Inflammatory macrophage (primary cell): ENCODE measurements around the gene FGF14.

Source experiments
- DNase-seq, 2 donors: peaks; one replicate each; pipeline ENCODE4 v3.0.0-alpha.2; 2020 to 2022

Gene FGF14

DNA sequence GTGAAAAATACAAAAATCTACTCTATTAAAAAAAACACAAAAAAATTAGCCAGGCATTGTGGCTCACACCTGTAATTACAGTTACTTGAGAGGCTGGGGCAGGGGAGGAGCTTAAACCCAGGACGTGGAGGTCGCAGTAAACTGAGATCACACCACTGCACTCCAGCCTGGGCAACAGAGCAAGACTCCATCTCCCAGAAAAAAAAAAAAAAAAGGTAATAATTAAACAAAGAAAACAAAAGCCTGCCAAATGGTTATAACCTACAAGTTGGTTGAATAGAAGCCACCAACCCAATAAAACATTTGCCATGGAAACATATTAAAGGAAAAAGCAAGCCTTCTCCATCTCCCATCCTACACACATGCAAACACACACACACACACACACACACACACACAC is 694.2 kb downstream of the FGF14 start:
- no peak for DNase-seq

DNA sequence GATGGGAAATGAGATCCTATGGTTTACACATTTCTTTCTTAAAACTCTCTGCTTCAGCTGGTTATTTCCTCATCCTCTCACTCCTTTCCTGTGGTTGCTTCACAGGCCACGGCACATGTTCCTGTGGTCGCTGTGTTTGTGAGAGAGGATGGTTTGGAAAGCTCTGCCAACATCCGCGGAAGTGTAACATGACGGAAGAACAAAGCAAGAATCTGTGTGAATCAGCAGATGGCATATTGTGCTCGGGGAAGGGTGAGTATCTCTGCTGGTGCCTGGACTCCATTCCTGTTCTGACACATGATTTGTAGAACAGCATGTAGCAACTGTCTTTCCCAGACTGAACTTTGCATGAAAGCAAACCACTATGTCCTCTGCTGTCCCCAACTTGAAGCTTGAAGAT is 695.2 kb downstream of the FGF14 start:
- peak; percentile 63 to 65 for DNase-seq

DNA sequence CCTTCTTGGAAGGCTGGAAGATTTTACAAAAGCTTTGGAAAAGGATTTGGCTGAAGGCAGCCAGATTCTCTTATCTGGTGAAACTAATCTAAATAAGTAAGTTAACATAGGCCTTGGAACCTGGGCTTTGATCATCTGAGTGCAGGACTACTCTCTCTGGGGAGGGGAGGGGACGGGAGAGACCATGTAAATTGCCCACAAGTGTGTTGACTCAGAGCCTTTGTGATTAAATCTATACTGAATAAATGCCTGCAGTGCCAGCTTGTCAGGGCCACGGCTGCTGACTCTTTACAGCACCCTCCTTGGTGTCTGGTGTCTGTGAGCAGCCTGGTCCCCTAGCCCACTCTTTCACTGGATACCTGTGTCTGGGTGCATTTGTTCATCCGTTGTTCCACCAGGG is 698.0 kb downstream of the FGF14 start:
- no peak for DNase-seq

DNA sequence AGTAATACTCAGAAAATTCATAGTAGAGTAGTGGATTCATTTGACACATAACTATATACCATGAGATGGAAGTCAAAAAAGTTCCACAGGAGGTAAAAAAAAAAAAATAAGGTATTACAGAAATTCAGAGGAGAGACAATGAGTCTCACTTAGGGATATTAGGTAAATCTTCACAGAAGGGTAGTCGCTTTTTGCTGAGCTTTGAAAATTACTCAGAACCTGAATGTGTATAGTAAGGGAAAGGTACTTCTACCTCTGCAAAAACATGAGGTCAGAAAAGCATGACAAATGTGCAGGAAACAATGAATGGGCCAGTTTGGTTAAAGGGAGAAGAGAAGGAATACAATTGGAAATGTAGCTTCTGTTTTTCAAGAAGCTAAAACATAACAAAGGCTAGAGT is 698.8 kb downstream of the FGF14 start:
- no peak for DNase-seq

DNA sequence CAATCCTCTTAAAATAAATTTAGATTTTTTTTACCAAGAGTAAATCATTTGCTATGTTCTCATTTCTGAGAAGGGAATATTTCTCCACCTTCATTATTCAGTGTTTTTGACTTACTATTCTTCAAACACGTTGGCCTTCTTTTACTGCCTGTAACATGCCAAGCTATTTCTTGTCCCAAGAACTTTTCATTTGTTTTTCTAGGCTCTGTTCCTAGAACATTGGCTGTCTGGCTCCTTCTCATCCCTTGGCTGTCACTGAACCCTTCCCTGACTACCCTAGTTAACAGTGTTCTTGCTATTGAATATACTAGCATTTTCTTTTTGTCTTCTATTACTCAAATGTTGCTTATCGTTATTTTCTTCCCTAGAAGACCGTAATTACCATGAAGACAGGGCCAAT is 701.2 kb downstream of the FGF14 start:
- no peak for DNase-seq

DNA sequence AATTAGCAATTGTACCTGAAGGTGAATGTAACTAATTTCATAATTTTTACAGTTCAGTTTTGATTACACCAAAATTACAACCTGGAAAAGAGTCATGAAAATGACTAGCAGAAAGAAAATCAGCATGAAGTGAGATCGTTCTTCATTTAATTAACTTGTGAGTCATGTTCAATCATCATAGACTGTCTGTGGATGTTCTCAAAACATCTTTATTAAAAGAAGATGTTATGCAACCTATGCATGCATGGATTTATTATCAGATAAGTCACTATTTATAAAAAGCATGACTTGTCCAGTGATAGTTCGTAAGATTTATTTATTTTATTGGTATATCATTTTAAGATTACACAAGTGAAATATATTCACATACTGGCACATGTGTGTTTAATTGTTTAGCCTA is 703.4 kb downstream of the FGF14 start:
- DNase-seq, result no peak

DNA sequence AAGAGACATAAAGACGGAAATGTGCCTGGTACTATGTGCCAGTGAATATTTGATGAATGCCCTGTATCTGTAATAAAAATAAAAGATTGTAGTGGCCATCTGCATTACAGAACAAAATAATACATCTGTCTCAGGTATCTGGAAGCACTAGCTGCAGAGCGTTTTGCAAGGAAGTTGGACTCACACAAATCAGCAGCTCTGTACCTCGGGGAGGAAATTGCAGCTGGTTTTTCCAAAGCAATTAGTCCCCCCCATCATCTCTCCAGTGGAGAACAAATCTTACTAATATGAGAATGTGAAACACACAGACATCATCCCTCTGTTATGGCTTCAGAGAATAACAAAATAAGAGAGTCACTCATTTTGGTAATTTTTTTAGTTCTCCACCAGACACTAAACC is 704.1 kb downstream of the FGF14 start:
- DNase-seq, result no peak

DNA sequence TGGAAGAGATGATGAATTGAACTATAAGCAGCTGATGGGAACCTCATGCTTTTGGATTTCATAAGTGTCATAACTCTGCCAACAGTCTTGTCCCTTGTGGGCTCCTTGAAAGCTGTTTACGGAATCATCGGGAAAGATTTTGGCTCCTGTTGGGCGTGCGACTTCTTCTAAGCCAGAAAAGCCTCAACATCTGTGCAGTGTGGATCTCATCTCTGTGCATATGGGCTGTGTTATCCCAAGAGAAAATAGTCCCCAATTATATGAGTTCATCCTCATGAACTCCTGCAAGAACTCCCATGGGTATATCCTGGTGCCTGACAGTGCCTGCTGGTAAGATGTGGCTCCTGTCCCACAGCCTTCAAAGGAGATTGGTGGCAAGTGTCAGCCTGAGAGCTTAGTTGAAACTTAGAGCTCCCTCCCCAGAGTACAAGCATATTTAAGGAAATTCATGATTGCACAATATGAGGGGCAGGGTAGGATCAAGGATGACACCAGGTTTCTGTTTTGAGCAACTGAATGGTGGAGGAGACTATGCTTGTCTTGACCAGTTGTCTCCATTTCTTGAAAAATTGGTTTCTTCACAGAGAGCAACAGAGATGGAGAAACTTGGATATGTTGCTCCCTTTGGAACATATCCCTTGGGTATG is 705.9 kb downstream of the FGF14 start:
- DNase-seq, result no peak

DNA sequence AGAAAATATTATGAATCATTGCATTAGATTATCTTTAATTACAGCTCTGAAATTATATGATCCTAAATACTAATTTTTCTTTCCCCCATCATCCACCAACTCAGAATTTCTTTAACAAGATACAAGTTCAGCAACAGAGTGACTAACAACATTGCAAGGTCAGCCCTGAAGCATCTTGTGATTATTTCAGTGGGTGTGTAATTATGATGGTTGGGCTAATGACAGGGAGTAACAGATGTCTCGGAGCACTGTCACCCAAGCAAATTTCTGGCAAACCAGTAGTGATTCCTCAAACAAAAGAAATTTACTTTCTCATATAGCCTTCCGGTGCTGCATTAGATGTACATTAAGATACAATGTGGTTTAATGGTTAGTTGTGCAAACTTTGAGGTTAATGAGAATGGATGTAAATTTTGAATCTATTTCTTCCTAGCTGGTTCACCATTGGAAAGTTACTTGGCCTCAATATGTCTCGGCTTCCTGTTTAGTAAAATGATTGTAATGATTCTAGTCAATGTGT is 710.4 kb downstream of the FGF14 start:
- no peak for DNase-seq

DNA sequence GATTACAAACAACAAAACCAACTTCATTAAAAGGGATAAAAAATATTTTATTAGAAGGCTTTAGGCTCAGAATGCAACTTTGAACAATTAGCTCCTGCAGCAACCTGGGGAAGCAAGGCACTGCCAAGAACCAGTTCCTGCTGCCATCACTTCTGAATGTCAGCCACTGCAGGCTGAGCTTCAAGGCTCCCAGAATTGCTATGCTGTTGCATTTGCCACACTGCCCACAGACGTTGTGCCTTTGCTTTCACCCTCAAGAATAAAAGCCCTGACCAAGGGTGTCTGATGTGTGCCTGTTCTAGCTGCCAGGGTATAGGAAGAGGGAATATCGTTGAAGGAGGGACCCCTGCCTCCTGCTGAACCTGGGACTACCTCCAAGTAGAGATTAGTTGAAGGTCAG is 711.0 kb downstream of the FGF14 start:
- no peak for DNase-seq

DNA sequence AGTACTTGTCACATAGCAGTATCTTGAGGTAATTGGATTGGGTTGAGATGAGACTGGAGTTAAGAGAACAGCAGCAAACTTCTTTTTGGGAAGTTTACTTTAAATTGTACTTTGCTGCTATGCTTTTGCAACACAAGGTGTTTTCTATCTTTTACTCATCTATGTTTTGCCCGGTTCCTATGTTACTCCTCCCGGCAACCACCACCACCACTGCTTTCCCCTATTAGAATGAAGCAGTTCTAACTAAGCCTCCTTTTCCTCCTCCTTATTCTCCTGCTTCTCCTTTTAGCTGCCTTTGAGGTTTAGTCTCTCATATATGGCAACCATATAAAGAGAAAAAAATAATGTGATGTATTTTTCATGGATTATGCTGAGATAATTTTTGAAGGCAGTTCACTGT is 715.8 kb downstream of the FGF14 start:
- DNase-seq, result no peak

DNA sequence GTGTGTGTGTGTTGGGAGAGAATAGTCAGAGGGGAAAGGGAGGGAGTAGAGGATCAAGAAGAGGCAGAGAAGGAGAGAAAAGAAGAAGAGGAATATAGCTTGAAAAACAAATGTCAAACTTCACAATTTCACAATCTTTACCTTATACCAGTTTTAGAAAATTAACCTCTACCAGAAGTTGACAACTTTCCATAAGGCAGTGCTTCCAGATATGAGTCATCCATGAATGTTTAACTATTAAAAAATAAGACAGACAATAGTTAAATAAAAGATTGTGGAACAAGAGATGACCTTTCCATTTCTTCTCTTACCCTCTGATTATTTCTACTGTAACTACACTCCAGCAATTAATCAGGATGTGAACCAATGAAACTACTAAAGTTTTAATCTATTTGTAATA is 720.0 kb downstream of the FGF14 start:
- DNase-seq, result no peak

DNA sequence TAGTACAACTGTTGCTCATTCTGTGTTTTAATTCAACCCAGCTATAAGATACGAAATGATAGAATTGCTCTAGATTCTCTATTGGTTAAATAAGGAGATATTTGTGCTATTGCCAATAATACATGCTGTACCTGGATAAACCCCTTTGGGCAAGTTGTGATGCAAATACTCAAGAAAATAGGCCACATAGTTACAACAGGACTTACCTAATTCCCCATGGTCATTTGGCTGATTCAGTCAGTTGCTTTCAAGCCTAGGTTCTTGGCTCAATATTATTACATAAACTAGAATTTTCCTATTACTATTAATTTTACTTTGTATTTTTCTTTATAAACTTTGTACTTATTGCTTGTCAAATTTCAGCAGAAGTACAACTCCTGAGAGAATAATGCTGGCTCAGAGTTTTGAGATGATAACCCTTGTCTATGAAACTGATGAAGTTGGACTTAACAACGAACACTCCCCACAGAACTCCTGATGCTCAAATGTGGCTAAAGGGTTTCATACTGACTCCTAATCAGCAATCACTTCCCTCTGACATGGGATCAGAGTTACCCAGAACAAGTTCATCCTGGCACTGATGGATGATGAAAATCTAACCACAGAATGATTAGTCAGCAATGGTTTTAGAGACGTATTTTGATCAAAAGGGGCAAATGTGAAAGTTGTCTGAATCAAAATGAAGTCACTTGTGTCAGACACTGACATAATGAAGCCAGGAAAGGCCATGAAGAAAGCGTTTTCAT is 728.3 kb downstream of the FGF14 start:
- no peak for DNase-seq

DNA sequence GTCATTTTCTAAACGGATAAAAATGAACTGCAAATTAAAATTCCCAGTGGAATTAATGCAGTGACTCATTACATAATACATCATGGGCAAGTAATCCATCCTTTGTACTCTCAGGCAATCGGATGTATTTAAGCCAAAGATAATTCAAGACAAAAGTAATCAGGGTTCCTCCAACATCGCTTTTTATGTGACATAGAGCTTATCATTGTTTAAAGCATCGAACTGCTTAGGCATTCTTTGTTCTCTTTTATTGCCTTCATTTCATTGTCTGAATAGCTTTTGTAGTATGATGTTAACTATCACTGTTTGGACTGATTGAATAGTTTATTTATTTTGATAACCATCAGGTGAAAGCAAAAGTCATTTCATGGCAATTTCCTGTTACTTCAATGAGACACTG is 740.0 kb downstream of the FGF14 start:
- DNase-seq, result no peak
